ACC112 (cell line): ENCODE data around the gene KRT23.

Experiments
- H2AFZ ChIP-seq: fragments of 200-600 bp; sonication (generic); one replicate; pipeline ENCODE4 v1.6.0; 2017; ENCODE audit warnings: antibody characterized with exemption, low read length; ENCODE audit not compliant: unreplicated experiment
- H3K27ac ChIP-seq: fragments of 200-600 bp; sonication (generic); 2 replicates; pipeline ENCODE4 v1.5.1; 2014; ENCODE audit warnings: low read depth, mild to moderate bottlenecking, antibody characterized with exemption, low read length, moderate library complexity
- H3K27me3 ChIP-seq: fragments of 200-600 bp; sonication (generic); 2 replicates; pipeline ENCODE4 v1.6.1; 2014; ENCODE audit warnings: mild to moderate bottlenecking, antibody characterized with exemption, low read length, moderate library complexity, mixed read lengths; ENCODE audit not compliant: insufficient read depth
- H3K36me3 ChIP-seq: fragments of 200-600 bp; sonication (generic); 2 replicates; pipeline ENCODE4 v1.6.1; 2016; ENCODE audit warnings: mild to moderate bottlenecking, antibody characterized with exemption, low read length, moderate library complexity, mixed read lengths; ENCODE audit not compliant: insufficient read depth
- H3K4me1 ChIP-seq: fragments of 200-600 bp; sonication (generic); one replicate; pipeline ENCODE4 v1.6.1; 2016; ENCODE audit warnings: low read length, mixed read lengths; ENCODE audit not compliant: insufficient read depth, unreplicated experiment, control insufficient read depth
- H3K4me3 ChIP-seq: fragments of 200-600 bp; sonication (generic); 2 replicates; pipeline ENCODE4 v1.5.1; 2014; ENCODE audit warnings: mild to moderate bottlenecking, low read depth, low read length
- H3K79me2 ChIP-seq: fragments of 200-600 bp; sonication (generic); one replicate; pipeline ENCODE4 v1.6.0; 2016; ENCODE audit warnings: low read length; ENCODE audit not compliant: control insufficient read depth, unreplicated experiment, insufficient read depth

KRT23 gene

DNA sequence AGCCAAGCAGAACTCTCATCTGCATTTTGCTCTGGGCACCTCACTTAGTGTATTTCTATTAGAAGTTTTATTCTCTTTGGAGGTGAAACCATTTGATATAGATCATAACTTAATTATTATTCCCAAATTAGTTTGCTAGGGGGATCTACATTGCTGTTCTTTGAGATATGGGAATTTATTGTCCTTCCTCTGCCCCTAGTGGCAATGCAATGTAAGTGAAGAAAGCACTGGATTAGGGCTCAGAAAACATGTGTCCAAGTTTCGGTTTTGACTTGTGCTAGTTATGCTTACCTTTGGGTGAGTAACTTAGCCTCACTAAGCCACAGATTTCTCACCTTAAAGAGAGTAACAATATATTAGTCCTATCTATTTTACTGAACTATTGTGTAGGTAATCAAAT is 26.4 kb upstream of the KRT23 start:
- H2AFZ ChIP-seq: peak overlapping the region; percentile 82

DNA sequence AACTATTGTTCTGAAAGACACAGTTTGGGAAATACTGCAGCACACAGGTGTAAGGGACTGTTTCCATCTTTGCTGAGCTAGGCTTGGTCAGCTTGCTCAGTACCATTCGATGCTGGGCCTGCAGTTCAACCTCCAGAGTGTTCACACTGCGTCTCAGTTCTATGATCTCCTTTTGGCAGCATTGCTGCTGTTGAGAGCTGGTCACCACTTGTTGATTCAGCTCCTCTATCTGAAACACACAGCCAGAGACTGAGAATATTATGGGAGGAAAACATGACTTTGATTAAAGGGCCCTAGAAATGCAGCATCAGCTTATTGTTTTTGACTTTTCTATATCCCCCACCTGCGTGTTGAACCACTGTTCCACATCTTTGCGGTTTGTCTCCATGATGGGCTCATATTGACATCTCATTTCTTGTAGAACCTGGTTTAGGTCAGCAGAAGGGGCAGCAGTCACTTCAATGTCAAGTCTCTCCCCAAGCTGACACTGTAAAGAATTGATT is 24.7 kb upstream of the KRT23 start:
- Histone ChIP-seq H3K27ac (no peak overlapping the region), H3K27me3 (no peaks in the 10 kb centered on the region), H3K4me1 (peaks cover 16% of the 10 kb centered on the region), H2AFZ (no peak overlapping the region), H3K36me3 (no peaks in the 10 kb centered on the region), H3K79me2 (no peaks in the 10 kb centered on the region), H3K4me3 (no peak overlapping the region)

More for the DNA sequence above, 26.4 kb upstream of the KRT23 start:
- H3K79me2 ChIP-seq: no peaks in the 10 kb centered on the region
- peaks cover 4% of the 10 kb centered on the region for H3K4me1 ChIP-seq
- no peak overlapping the region for H3K27ac ChIP-seq
- H3K27me3 ChIP-seq: no peaks in the 10 kb centered on the region
- no peaks in the 10 kb centered on the region for H3K36me3 ChIP-seq
- H3K4me3 ChIP-seq: peak overlapping the region; percentile 41; the same call in 1 of the 2 replicates

DNA sequence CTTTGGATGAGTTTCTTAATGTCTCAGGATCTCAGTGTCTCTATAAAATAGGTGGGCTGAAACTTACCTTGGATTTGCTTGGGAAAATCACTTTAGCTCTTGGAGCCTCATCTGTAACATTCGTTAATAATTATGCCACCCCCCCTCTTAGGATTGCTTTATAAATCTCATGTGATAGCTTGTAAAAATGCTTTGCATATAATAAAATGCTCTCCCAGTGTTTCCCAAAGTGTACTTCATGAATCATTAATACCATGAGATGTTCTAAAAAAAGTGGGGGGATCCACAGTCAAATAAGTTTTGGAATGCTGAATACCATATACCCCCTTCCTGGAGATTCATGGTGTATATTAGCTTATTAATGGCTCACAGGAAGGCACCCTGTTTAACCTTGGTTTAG is 24.1 kb upstream of the KRT23 start:
- no peak overlapping the region for H3K4me3 ChIP-seq

DNA sequence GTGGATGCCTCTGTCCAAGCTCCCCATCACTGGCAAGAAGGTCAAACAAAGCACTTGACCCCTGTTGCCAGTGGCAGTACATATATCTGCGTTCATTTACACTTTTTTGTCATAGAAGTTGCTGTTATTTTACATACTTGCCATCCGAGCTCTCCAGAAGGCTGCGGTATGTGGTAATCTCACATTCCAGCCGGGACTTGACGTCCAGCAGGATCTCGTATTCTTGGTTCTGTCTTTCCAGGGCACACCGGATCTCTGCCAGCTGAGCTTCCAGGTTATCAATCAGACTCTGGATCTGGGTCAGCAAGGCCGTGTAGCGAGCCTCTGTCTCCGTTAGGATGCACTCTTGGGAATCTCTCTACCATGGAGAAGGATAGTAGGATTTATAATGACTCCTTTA is 22.7 kb upstream of the KRT23 start:
- H3K79me2 ChIP-seq: no peaks in the 10 kb centered on the region
- H3K36me3 ChIP-seq: no peaks in the 10 kb centered on the region
- no peak overlapping the region for H3K27ac ChIP-seq
- no peak overlapping the region for H2AFZ ChIP-seq
- H3K4me1 ChIP-seq: peaks cover 31% of the 10 kb centered on the region
- H3K4me3 ChIP-seq: no peak overlapping the region
- no peaks in the 10 kb centered on the region for H3K27me3 ChIP-seq

More for the DNA sequence above, 24.1 kb upstream of the KRT23 start:
- Histone ChIP-seq H2AFZ (no peak overlapping the region), H3K27me3 (no peaks in the 10 kb centered on the region), H3K36me3 (no peaks in the 10 kb centered on the region), H3K27ac (no peak overlapping the region), H3K79me2 (no peaks in the 10 kb centered on the region), H3K4me1 (peaks cover 20% of the 10 kb centered on the region)

DNA sequence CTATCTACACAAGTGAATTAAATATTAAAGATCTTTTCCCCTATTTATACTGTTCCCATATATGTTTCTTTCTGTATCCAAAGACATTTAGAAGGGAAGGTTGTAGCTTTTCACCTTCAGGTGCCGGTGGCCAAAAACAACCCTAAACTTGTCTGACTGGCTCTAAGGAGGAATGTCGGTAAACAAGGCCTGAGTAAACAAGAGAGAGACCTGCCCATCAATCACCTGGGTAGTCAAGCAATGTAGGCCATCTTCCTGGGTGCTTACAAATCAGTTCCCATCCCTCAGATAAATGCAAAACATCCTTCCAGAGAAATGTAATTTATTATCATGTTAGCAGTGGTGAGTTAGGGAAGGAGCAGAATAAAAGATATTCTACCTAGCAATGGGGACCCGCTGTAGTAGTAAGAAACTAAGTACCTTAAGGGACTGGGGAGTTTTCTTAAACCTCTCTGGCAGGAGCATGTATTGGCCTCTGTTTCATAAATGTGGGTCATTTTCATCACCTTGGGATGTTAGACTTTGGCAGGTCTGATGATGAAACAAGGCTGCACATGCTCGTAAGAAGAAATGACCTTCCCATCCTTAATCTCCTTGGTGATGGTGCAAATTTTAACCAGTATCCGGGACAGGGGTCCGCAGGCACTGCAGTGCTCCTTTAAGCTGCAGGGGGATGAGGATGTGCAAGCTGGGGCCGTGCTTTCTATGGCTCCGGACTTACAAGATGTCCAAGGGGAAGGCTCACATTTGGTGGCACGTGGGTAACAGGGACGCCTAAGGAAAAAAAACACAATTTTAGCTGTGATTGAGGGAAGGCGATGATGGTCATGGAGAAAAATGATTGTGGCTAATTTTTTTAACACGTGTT is 20.9 kb upstream of the KRT23 start:
- peaks cover 43% of the 10 kb centered on the region for H3K4me1 ChIP-seq
- H3K79me2 ChIP-seq: no peaks in the 10 kb centered on the region
- no peaks in the 10 kb centered on the region for H3K36me3 ChIP-seq
- H2AFZ ChIP-seq: no peak overlapping the region
- no peak overlapping the region for H3K4me3 ChIP-seq
- H3K27ac ChIP-seq: peak overlapping the region; percentile 84
- H3K27me3 ChIP-seq: no peaks in the 10 kb centered on the region

DNA sequence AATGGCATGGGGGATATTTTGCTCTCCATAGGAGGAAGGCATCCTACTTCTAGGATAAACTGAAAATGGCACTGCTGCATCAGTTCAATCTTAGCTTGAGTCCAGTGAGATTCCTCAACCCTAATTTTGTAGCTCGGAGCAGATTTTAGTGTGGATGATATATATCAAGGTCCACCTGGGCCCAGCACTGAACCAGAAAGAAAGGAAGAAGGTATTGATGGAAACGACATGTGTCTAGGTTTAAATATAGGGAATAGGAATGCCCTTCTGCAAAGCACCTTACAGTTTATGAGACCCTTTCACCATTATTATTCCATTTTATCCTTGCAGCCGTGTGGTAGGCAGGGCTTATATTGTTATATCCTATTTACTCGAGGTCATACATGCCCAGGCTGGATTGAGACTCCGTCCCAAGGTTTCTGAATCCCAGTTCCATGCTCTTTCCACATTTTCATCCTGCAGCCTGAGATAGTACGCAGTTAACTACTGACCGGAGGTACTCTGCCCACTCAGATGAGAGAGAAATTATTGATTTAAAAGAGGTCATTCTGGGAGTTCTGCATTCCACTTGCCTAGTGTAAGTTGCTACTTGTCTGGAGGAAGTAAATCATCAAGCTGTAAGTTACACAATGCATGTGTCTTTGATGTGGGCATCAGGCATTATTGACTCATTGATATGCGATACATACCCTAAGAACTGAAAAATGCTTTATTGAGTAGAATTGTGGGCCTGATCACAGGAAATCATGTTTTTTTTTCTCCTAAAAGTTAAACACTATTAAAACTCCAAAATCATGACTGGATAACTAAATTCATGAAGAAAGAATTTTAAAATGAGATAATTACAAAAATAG is 19.2 kb upstream of the KRT23 start:
- H2AFZ ChIP-seq: no peak overlapping the region
- no peaks in the 10 kb centered on the region for H3K36me3 ChIP-seq
- no peaks in the 10 kb centered on the region for H3K79me2 ChIP-seq
- peaks cover 57% of the 10 kb centered on the region for H3K4me1 ChIP-seq
- H3K27me3 ChIP-seq: no peaks in the 10 kb centered on the region
- no peak overlapping the region for H3K4me3 ChIP-seq
- H3K27ac ChIP-seq: peak overlapping the region; percentile 84

DNA sequence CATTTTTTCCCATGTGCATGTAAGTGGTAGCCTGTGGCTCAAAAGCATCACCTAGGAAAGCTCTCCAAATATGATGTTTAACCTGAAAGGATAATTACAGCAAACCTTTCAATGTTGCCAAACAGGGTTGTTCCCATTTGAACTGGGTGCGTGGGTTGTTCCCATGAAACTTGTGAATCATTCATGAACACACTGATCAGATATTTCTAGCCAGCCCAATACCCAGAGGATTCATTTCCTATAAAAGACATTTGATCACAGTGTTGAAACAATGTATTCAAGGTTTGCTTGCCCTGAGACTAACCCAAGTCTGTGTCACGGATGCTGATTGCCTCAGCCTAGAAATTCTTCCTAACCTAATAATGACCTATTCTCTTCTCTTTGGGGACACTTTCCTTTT is 16.4 kb upstream of the KRT23 start:
- Histone ChIP-seq H3K27me3 (no peaks in the 10 kb centered on the region), H3K4me3 (no peak overlapping the region), H3K36me3 (no peaks in the 10 kb centered on the region), H3K4me1 (peaks cover 57% of the 10 kb centered on the region), H3K79me2 (no peaks in the 10 kb centered on the region), H2AFZ (no peak overlapping the region), H3K27ac (peak overlapping the region; percentile 91)

DNA sequence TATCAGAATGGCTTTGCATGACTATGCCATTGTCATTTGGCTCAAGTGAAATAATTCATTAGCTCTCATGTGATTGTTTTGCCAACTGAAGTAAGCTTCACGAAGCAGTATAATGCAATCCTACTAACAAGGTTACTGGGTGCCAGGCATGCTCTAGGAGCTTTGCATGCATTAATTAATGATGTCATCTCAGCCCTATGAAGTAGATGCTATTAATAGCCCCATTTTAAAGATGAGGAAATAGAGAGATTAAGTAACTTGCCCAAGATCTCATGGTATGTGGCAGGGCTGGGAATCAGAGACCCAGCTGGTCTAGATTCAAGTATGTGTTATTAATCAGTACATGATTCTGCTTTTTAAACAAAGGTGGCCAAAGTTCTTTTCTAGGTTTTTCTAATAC is 15.2 kb upstream of the KRT23 start:
- no peaks in the 10 kb centered on the region for H3K36me3 ChIP-seq
- H3K79me2 ChIP-seq: no peaks in the 10 kb centered on the region
- no peak overlapping the region for H3K4me3 ChIP-seq
- H2AFZ ChIP-seq: no peak overlapping the region
- peak overlapping the region; percentile 91 for H3K27ac ChIP-seq
- no peaks in the 10 kb centered on the region for H3K27me3 ChIP-seq
- H3K4me1 ChIP-seq: peaks cover 50% of the 10 kb centered on the region

DNA sequence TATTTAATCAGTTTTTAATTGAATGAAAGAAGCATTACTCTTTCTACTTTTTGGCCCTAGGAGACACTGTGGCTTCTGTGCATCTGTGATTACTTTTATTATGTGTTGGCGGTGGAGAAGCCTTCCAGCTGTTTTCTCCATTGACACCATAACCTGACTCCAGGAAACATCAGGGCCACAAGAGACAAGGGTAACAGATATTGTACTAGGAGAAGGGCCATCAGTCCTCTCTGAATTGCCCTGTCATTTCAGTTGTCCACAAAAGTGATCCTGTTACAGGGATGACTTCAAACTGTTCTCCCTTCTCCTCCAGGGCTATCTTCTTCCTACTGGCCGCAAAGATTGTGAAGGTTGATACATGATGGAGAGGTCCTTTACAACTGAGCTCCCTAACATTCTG is 14.7 kb upstream of the KRT23 start:
- Histone ChIP-seq H3K36me3 (no peaks in the 10 kb centered on the region), H2AFZ (no peak overlapping the region), H3K4me3 (no peak overlapping the region), H3K27ac (peak overlapping the region; percentile 91), H3K79me2 (no peaks in the 10 kb centered on the region), H3K27me3 (no peaks in the 10 kb centered on the region), H3K4me1 (peaks cover 45% of the 10 kb centered on the region)

DNA sequence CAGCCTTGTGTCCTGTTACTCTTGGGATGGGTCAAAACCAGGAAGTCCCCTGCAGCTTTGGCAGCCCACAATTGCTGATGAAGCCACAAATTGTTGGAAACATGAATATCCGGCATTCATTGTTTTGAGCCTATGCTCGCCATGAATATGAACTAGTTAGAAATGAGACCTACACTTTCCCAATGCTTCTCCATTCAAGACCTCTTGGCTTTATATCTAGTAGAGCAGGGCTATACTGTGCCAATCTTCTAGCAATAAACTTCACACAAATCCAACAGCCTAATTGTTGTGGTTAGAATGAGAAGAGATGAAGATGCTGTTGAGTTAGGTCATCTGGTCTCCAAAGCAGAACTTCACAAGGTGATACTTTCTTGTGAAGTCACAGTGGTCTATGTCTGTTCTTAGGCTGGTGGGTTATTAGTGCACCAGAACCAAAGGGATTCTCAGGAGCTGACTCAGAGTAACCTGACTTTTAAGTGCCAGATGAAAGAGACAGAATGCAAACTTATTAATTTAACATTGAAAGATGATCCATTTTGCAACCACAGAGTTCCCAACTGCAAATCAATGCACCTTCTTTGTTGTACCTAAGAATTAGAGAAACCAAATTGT is 13.7 kb upstream of the KRT23 start:
- H3K4me3 ChIP-seq: no peak overlapping the region
- H3K79me2 ChIP-seq: no peaks in the 10 kb centered on the region
- H3K4me1 ChIP-seq: peaks cover 36% of the 10 kb centered on the region
- H3K36me3 ChIP-seq: no peaks in the 10 kb centered on the region
- no peak overlapping the region for H2AFZ ChIP-seq
- H3K27me3 ChIP-seq: no peaks in the 10 kb centered on the region
- H3K27ac ChIP-seq: no peak overlapping the region
